OCI-LY1 (cell line): Measurements from ENCODE around the gene EFNA2.

Experiments used
- H2AFZ ChIP-seq: fragments of 200-600 bp; sonication (generic), shearing (Covaris generic); 2 replicates; pipeline ENCODE4 v1.6.0; 2014; ENCODE audit warnings: antibody characterized with exemption, mild to moderate bottlenecking, low read length
- H3F3A ChIP-seq: fragments of 200-600 bp; sonication (generic), shearing (Covaris generic); 2 replicates; pipeline ENCODE4 v1.6.0; 2014; ENCODE audit warnings: mild to moderate bottlenecking, antibody characterized with exemption, low read length, moderate library complexity; ENCODE audit not compliant: insufficient read depth
- H3K27ac ChIP-seq: fragments of 200-600 bp; sonication (generic); 2 replicates; pipeline ENCODE4 v1.5.1; 2014; ENCODE audit warnings: low read length, mixed run types, mild to moderate bottlenecking, low read depth; ENCODE audit not compliant: poor library complexity, severe bottlenecking
- H3K27me3 ChIP-seq: fragments of 200-600 bp; sonication (generic); 2 replicates; pipeline ENCODE4 v1.6.0; 2014; ENCODE audit warnings: antibody characterized with exemption, mild to moderate bottlenecking, low read length, moderate library complexity; ENCODE audit not compliant: insufficient read depth
- H3K36me3 ChIP-seq: fragments of 200-600 bp; sonication (generic); 2 replicates; pipeline ENCODE4 v1.6.1; 2014; ENCODE audit warnings: mild to moderate bottlenecking, antibody characterized with exemption, low read length, moderate library complexity, mixed read lengths; ENCODE audit not compliant: insufficient read depth
- H3K4me1 ChIP-seq: fragments of 200-600 bp; sonication (generic); 2 replicates; pipeline ENCODE4 v1.5.1; 2014; ENCODE audit warnings: mild to moderate bottlenecking, low read length, moderate library complexity; ENCODE audit not compliant: insufficient read depth, severe bottlenecking
- H3K4me2 ChIP-seq: fragments of 200-600 bp; sonication (generic), shearing (Covaris generic); 2 replicates; pipeline ENCODE4 v1.6.1; 2014; ENCODE audit warnings: low read length
- H3K4me3 ChIP-seq: fragments of 200-600 bp; sonication (generic); 2 replicates; pipeline ENCODE4 v1.5.1; 2014; ENCODE audit warnings: low read length, low read depth, mild to moderate bottlenecking, mixed read lengths; ENCODE audit not compliant: poor library complexity, severe bottlenecking
- H3K79me2 ChIP-seq: fragments of 200-600 bp; shearing (Covaris generic); 2 replicates; pipeline ENCODE4 v1.6.1; 2016; ENCODE audit warnings: mixed run types, low read length, mixed read lengths; ENCODE audit not compliant: insufficient read depth
- H3K9ac ChIP-seq: fragments of 200-600 bp; sonication (generic), shearing (Covaris generic); 2 replicates; pipeline ENCODE4 v1.6.1; 2014; ENCODE audit warnings: mild to moderate bottlenecking, low read length, mixed read lengths
- H3K9me2 ChIP-seq: fragments of 200-600 bp; sonication (generic), shearing (Covaris generic); 2 replicates; pipeline ENCODE4 v1.6.1; 2014; ENCODE audit warnings: low read depth, mild to moderate bottlenecking, low read length, mixed read lengths
- H3K9me3 ChIP-seq: fragments of 200-600 bp; shearing (Covaris generic); 2 replicates; pipeline ENCODE4 v1.6.1; 2014; ENCODE audit warnings: low read length, mixed read lengths
- H4K20me1 ChIP-seq: fragments of 200-600 bp; sonication (generic), shearing (Covaris generic); 2 replicates; pipeline ENCODE4 v1.6.0; 2016; ENCODE audit warnings: mild to moderate bottlenecking, low read length; ENCODE audit not compliant: insufficient read depth
- CTCF ChIP-seq: fragments of 200-600 bp; sonication (generic), shearing (Covaris generic); IDR thresholded peaks from 2 replicates; pipeline ENCODE4 v1.5.1; 2017; ENCODE audit warnings: mild to moderate bottlenecking, antibody characterized with exemption, low read length, moderate library complexity, mixed read lengths
- EZH2 ChIP-seq: fragments of 200-600 bp; sonication (generic), shearing (Covaris generic); IDR thresholded peaks from 2 replicates; pipeline ENCODE4 v1.8.0; 2017; ENCODE audit warnings: borderline replicate concordance, mixed run types, mild to moderate bottlenecking, antibody characterized with exemption, low read length, moderate library complexity, mixed read lengths

The EFNA2 gene

GRCh38 chr19:1243768-1244692, 41.6 kb upstream of the EFNA2 start:
- H3K27ac ChIP-seq: peak overlapping the region; percentile 71
- peak overlapping the region; percentile 50 for H3K4me3 ChIP-seq
- no peaks in the 10 kb centered on the region for H3K9me3 ChIP-seq
- H3K9ac ChIP-seq: peak overlapping the region; percentile 60
- no peaks in the 10 kb centered on the region for H4K20me1 ChIP-seq
- TF ChIP-seq CTCF (peak; percentile 82), EZH2 (no peak)
- H2AFZ ChIP-seq: no peak overlapping the region
- H3K4me1 ChIP-seq: peaks cover 47% of the 10 kb centered on the region
- H3K36me3 ChIP-seq: peaks cover 5% of the 10 kb centered on the region; the same call in 1 of the 2 replicates
- no peaks in the 10 kb centered on the region for H3K27me3 ChIP-seq
- H3K79me2 ChIP-seq: no peaks in the 10 kb centered on the region
- H3K9me2 ChIP-seq: no peaks in the 10 kb centered on the region
- H3K4me2 ChIP-seq: peak overlapping the region; percentile 92
- H3F3A ChIP-seq: peaks cover 5% of the 10 kb centered on the region; the same call in 1 of the 2 replicates

GRCh38 chr19:1244693-1245451, 40.8 kb upstream of the EFNA2 start:
- H3K4me3 ChIP-seq: peak overlapping the region; percentile 50

More at GRCh38 chr19:1244693-1245451, 40.8 kb upstream of the EFNA2 start:
- peak overlapping the region; percentile 92 for H3K4me2 ChIP-seq
- no peaks in the 10 kb centered on the region for H3K9me2 ChIP-seq
- H3K9me3 ChIP-seq: no peaks in the 10 kb centered on the region
- TF ChIP-seq CTCF: no peak
- TF ChIP-seq EZH2: no peak
- H3K27ac ChIP-seq: peak overlapping the region; percentile 71
- H3K27me3 ChIP-seq: no peaks in the 10 kb centered on the region
- no peak overlapping the region for H2AFZ ChIP-seq
- peak overlapping the region; percentile 60 for H3K9ac ChIP-seq
- peaks cover 5% of the 10 kb centered on the region; the same call in 1 of the 2 replicates for H3K36me3 ChIP-seq
- H3K4me1 ChIP-seq: peaks cover 46% of the 10 kb centered on the region
- no peaks in the 10 kb centered on the region for H3K79me2 ChIP-seq
- no peaks in the 10 kb centered on the region for H4K20me1 ChIP-seq
- no peaks in the 10 kb centered on the region for H3F3A ChIP-seq
